Astrocyte (in vitro differentiated cells and primary cell): ENCODE results near the gene SRGAP1.

ENCODE experiments used
- EZH2 ChIP-seq: IDR thresholded peaks from 2 replicates; pipeline ENCODE4 v1.6.1; 2012; ENCODE audit warnings: mild to moderate bottlenecking, low read length, inconsistent platforms; ENCODE audit not compliant: insufficient read depth
- TF ChIP-seq, protein P1 (sequence below): IDR thresholded peaks from 2 replicates; pipeline ENCODE4 v1.5.1; 2011; ENCODE audit warnings: low read depth, mild to moderate bottlenecking, inconsistent platforms, low read length, moderate library complexity; ENCODE audit not compliant: insufficient read depth

- TF ChIP-seq, protein P1, sequence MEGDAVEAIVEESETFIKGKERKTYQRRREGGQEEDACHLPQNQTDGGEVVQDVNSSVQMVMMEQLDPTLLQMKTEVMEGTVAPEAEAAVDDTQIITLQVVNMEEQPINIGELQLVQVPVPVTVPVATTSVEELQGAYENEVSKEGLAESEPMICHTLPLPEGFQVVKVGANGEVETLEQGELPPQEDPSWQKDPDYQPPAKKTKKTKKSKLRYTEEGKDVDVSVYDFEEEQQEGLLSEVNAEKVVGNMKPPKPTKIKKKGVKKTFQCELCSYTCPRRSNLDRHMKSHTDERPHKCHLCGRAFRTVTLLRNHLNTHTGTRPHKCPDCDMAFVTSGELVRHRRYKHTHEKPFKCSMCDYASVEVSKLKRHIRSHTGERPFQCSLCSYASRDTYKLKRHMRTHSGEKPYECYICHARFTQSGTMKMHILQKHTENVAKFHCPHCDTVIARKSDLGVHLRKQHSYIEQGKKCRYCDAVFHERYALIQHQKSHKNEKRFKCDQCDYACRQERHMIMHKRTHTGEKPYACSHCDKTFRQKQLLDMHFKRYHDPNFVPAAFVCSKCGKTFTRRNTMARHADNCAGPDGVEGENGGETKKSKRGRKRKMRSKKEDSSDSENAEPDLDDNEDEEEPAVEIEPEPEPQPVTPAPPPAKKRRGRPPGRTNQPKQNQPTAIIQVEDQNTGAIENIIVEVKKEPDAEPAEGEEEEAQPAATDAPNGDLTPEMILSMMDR: no peak
- no peak for TF ChIP-seq EZH2
Observed at GRCh38 chr12:63924781-63925180, 80.3 kb downstream of the SRGAP1 start.
